ENCODE measurements around the gene ZNF512. TPM values are rescaled to one million over a fixed set of nuclear protein-coding genes. Genes with fewer than 3 reads are reported as not detected.

Gene ZNF512
- total RNA-seq, 1 donor from 2014 or later: 52.5 TPM

DNA sequence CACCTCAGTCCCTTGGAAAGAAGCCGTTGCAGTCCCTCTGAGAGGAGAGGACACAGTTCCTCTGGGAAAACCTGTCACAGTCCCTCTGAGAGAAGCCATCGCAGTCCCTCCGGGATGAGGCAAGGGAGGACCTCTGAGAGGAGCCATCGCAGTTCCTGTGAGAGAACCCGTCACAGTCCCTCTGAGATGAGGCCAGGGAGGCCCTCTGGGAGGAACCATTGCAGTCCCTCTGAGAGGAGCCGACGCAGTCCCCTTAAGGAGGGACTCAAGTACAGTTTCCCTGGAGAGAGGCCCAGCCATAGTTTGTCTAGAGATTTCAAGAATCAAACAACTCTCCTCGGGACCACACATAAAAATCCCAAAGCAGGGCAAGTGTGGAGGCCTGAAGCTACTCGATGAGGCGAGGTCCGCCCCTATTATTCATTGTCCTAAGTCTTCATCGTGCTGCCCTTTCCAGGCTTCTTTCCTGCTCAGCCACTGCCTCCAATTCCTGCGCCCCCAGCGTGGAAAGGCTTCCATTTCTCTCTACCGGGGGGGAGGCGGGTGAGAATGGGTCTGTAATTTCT, 630 bp upstream of the ZNF512 start:
- Mint-ChIP-seq H3K36me3 (ENCODE audit: unreplicated experiment) (peaks cover 13% of the 10 kb centered on the region), H3K4me3 (ENCODE audit: unreplicated experiment) (peak overlapping the region; percentile 86), H3K27me3 (ENCODE audit: unreplicated experiment) (no peaks in the 10 kb centered on the region), H3K27ac (ENCODE audit: unreplicated experiment) (peak overlapping the region; percentile 97), H3K4me1 (ENCODE audit: unreplicated experiment) (peaks cover 35% of the 10 kb centered on the region), H3K9me3 (ENCODE audit: unreplicated experiment) (peaks cover 33% of the 10 kb centered on the region)
- TF ChIP-seq, protein P1, sequence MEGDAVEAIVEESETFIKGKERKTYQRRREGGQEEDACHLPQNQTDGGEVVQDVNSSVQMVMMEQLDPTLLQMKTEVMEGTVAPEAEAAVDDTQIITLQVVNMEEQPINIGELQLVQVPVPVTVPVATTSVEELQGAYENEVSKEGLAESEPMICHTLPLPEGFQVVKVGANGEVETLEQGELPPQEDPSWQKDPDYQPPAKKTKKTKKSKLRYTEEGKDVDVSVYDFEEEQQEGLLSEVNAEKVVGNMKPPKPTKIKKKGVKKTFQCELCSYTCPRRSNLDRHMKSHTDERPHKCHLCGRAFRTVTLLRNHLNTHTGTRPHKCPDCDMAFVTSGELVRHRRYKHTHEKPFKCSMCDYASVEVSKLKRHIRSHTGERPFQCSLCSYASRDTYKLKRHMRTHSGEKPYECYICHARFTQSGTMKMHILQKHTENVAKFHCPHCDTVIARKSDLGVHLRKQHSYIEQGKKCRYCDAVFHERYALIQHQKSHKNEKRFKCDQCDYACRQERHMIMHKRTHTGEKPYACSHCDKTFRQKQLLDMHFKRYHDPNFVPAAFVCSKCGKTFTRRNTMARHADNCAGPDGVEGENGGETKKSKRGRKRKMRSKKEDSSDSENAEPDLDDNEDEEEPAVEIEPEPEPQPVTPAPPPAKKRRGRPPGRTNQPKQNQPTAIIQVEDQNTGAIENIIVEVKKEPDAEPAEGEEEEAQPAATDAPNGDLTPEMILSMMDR (IDR thresholded peaks at IDR 0.05): no peak
- no peak for DNase-seq (ENCODE audit: extremely low spot score, unreplicated experiment)

DNA sequence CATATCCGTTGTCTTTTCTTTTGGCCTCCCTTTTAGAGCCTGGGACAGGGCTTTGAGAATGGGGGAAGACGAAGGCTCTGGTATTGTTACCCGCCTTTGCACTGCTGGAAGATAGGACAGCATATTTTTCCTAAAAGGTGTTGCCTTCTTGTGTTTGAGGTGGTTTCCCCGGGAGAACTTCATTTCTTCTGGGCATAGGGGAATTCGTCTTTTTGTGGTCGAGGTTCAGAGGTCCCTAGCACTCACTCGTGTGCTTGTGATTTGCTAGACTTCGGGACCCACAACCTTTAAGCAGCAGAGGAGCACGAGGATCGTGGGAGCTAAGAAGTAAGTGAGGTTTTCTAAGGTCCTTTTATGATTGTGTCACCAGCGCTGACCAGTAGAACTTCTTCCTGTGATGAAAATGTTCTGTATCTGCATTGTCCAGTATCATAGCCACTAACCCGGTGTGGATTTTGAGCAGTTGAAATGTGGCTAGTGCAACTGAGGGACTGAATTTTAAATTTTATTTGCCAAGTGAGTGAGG, 611 bp downstream of the ZNF512 start:
- Mint-ChIP-seq H3K27me3 (ENCODE audit: unreplicated experiment) (no peaks in the 10 kb centered on the region), H3K9me3 (ENCODE audit: unreplicated experiment) (peaks cover 32% of the 10 kb centered on the region), H3K36me3 (ENCODE audit: unreplicated experiment) (peaks cover 10% of the 10 kb centered on the region), H3K27ac (ENCODE audit: unreplicated experiment) (peak overlapping the region; percentile 97), H3K4me3 (ENCODE audit: unreplicated experiment) (peak overlapping the region; percentile 86), H3K4me1 (ENCODE audit: unreplicated experiment) (peaks cover 42% of the 10 kb centered on the region)
- TF ChIP-seq, protein P1 (IDR thresholded peaks at IDR 0.05): no peak
- DNase-seq (ENCODE audit: extremely low spot score, unreplicated experiment): no peak

DNA sequence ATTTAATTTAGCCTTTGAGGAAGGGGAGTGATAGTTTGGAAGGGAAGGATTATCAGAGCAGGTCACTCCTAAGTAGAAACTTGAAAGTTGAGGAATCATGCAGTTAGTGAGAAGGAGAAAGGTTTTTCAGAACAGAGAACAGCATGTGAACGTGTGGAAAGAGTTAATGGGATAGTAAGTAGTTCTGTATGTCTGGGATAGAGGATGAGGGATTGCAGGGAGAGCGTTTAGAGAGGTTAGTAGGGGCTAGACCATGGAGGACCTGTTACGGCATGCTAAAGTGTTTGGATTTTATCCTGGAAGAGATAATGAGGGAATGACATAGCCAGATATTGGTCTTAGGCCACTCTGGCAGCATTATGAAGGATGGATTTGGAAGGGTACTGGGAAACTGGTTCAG, 1.8 kb downstream of the ZNF512 start:
- Mint-ChIP-seq H3K4me3 (ENCODE audit: unreplicated experiment) (peak overlapping the region; percentile 86), H3K9me3 (ENCODE audit: unreplicated experiment) (peaks cover 27% of the 10 kb centered on the region)

DNA sequence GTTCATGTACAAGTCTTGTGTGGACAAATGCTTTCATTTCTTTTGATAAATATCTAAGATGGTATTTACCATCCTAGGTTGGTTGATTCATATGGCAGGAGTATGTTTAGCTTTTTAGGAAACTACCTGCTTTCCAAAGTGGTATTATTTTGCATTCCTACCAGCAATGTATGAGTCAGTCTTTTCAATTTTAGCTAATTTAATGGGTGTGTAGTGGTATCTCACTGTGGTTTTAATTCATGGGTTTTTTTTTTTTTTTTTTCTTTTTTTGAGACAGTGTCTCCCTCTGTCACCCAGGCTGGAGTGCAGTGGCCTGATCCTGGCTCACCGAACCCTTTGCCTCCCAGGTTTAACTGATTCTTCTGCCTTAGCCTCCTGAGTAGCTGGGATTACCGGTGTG, 4.2 kb downstream of the ZNF512 start:
- TF ChIP-seq, protein P1 (IDR thresholded peaks at IDR 0.05): no peak
- H3K27me3 Mint-ChIP-seq (ENCODE audit: unreplicated experiment): no peaks in the 10 kb centered on the region
- peaks cover 48% of the 10 kb centered on the region for H3K4me1 Mint-ChIP-seq (ENCODE audit: unreplicated experiment)
- peaks cover 26% of the 10 kb centered on the region for H3K9me3 Mint-ChIP-seq (ENCODE audit: unreplicated experiment)
- H3K4me3 Mint-ChIP-seq (ENCODE audit: unreplicated experiment): no peak overlapping the region
- H3K36me3 Mint-ChIP-seq (ENCODE audit: unreplicated experiment): peaks cover 21% of the 10 kb centered on the region
- H3K27ac Mint-ChIP-seq (ENCODE audit: unreplicated experiment): no peak overlapping the region
- DNase-seq (ENCODE audit: extremely low spot score, unreplicated experiment): no peak

More for the DNA sequence above, 1.8 kb downstream of the ZNF512 start:
- Mint-ChIP-seq H3K4me1 (ENCODE audit: unreplicated experiment) (peaks cover 43% of the 10 kb centered on the region), H3K27me3 (ENCODE audit: unreplicated experiment) (no peaks in the 10 kb centered on the region), H3K27ac (ENCODE audit: unreplicated experiment) (peak overlapping the region; percentile 16), H3K36me3 (ENCODE audit: unreplicated experiment) (peaks cover 11% of the 10 kb centered on the region)
- no peak for DNase-seq (ENCODE audit: extremely low spot score, unreplicated experiment)
- TF ChIP-seq, protein P1 (IDR thresholded peaks at IDR 0.05): no peak

DNA sequence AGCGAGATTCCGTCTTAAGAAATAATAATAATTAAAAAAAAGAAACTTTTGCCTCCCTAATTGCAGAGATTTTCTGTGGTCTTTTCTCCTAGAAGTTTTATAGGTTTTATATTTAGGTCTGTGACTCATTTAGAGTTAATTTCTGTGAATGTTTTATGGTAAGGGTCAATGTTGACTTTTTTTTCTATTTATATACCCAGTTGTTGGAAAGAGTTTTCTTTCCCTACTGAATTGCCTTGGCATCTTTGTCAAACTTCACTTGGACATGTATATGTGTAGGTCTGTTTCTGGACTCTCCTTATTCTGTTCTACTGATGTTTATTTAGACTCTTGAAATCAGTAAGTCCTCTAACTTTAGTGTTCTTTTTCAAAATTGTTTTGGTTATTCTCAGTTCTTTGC, 5.5 kb downstream of the ZNF512 start:
- H3K27me3 Mint-ChIP-seq (ENCODE audit: unreplicated experiment): no peaks in the 10 kb centered on the region
- peaks cover 20% of the 10 kb centered on the region for H3K36me3 Mint-ChIP-seq (ENCODE audit: unreplicated experiment)
- peaks cover 44% of the 10 kb centered on the region for H3K4me1 Mint-ChIP-seq (ENCODE audit: unreplicated experiment)
- TF ChIP-seq, protein P1 (IDR thresholded peaks at IDR 0.05): no peak
- H3K9me3 Mint-ChIP-seq (ENCODE audit: unreplicated experiment): peaks cover 22% of the 10 kb centered on the region
- no peak overlapping the region for H3K4me3 Mint-ChIP-seq (ENCODE audit: unreplicated experiment)
- DNase-seq (ENCODE audit: extremely low spot score, unreplicated experiment): no peak
- H3K27ac Mint-ChIP-seq (ENCODE audit: unreplicated experiment): no peak overlapping the region

Measured in osteocyte (in vitro differentiated cells).